Bronchial smooth muscle cell (primary cell): ENCODE results near the gene NDST1. TPM values are rescaled to one million over a fixed set of nuclear protein-coding genes. Genes with fewer than 3 reads are reported as not detected.

Experiments used
- total RNA-seq: library from RNA; depleted of rRNA; stranded (reverse); fragments of >200 nt; gene quantifications from 2 replicates; pipeline ENCODE4 v1.2.1, GENCODE V29; 2014

Gene NDST1
- total RNA-seq: 19.7 and 22.2 TPM in 2 replicates

GRCh38 chr5:150507474-150508276 is at the start of gene NDST1:
Gene NDST1, plus strand, starts transcription at chr5:150508131. Its CDS starts 13,124 bp downstream, at chr5:150521255.

Other genes with a start within 250 kb of the NDST1 start
- 0.47 and 0.69 TPM in 2 replicates for gene CAMK2A, start 218.4 kb upstream of the NDST1 start, total RNA-seq
- 9.9 and 16.3 TPM in 2 replicates for gene ARSI, start 205.2 kb upstream of the NDST1 start, total RNA-seq
- gene TCOF1, start 150.4 kb upstream of the NDST1 start, total RNA-seq: 5.7 and 6.1 TPM in 2 replicates
- gene CD74, start 95.2 kb upstream of the NDST1 start, total RNA-seq: 0.94 and 2.2 TPM in 2 replicates
- gene RPS14, start 58.4 kb upstream of the NDST1 start, total RNA-seq: 3,322 and 4,834 TPM in 2 replicates
- gene SYNPO, start 132.5 kb downstream of the NDST1 start, total RNA-seq: 2.0 and 2.7 TPM in 2 replicates
- gene MYOZ3, start 153.1 kb downstream of the NDST1 start, total RNA-seq: 0.26 and 0.47 TPM in 2 replicates
- 12.0 and 12.5 TPM in 2 replicates for gene RBM22, start 192.9 kb downstream of the NDST1 start, total RNA-seq